ENCODE measurements around the gene SULT4A1. TPM values are rescaled to one million over a fixed set of nuclear protein-coding genes. Genes with fewer than 3 reads are reported as not detected.

SULT4A1 gene
- polyA plus RNA-seq, 1 of the 3 experiments (the other 2 are of a cell fraction) = 3.9 TPM

- Histone ChIP-seq H2AFZ (ENCODE audit: low read depth) (peak overlapping the region; percentile 27; the same call in 1 of the 2 replicates), H3K4me1 (ENCODE audit: control insufficient read depth in 1 of 2, insufficient read depth in 2 of 2, low read depth in 1 of 2, low read length in 1 of 2) (peaks cover 0 to 25% of the 10 kb centered on the region in 2 experiments; a peak in 2 of 4 replicates), H3K4me3 (ENCODE audit: low read depth in 2 of 2, low read length in 1 of 2) (no peak overlapping the region), H3K36me3 (replicated peaks in 1 of 2; ENCODE audit: control insufficient read depth in 1 of 2, insufficient read depth in 2 of 2, low read length in 1 of 2) (no peaks in the 10 kb centered on the region), H3K27ac (ENCODE audit: low read depth in 2 of 2, low read length in 1 of 2) (peak overlapping the region in 1 of 2 experiments; percentile 85; a peak in 2 of 4 replicates), H3K9me3 (no peaks in the 10 kb centered on the region), H3K27me3 (ENCODE audit: insufficient read depth) (no peaks in the 10 kb centered on the region; the same call in 1 of the 2 replicates), H3K4me2 (peak overlapping the region; percentile 51; the same call in 1 of the 2 replicates), H3F3A (replicated peaks; ENCODE audit: insufficient read depth) (peaks cover 9% of the 10 kb centered on the region), H3K9me2 (no peaks in the 10 kb centered on the region), H3K9ac (no peak overlapping the region), H4K20me1 (ENCODE audit: insufficient read depth) (no peaks in the 10 kb centered on the region), H3K79me2 (ENCODE audit: insufficient read depth) (no peaks in the 10 kb centered on the region)
- ChIA-PET CTCF (no interaction called here), POLR2A (no interaction called here)
- 21% methylated on average over 2 of the region's 5 CpGs for WGBS (ENCODE audit: low lambda C conversion rate)
- no peak for DNase-seq
- TF ChIP-seq RCOR1 (IDR thresholded peaks at IDR 0.05; ENCODE audit: low read length) (no peak), FOSL2 (IDR thresholded peaks at IDR 0.05; ENCODE audit: borderline replicate concordance, low read depth) (peak; percentile 86), MXI1 (IDR thresholded peaks at IDR 0.05; ENCODE audit: low read depth, low read length) (no peak), MEF2A (IDR thresholded peaks at IDR 0.05; ENCODE audit: borderline replicate concordance, low read depth) (no peak), SIN3A (IDR thresholded peaks at IDR 0.05; ENCODE audit: borderline replicate concordance, low read depth, low read length) (no peak), EP300 (IDR thresholded peaks at IDR 0.05; ENCODE audit: borderline replicate concordance in 1 of 2, low read depth in 1 of 2, low read length in 1 of 2) (peak in 1 of 2 experiments; percentile 36; a peak in 1 of 4 replicates), USF2 (IDR thresholded peaks at IDR 0.05; ENCODE audit: borderline replicate concordance, low read depth, low read length) (no peak), USF1 (IDR thresholded peaks at IDR 0.05; ENCODE audit: borderline replicate concordance, low read depth) (no peak), FOXM1 (IDR thresholded peaks at IDR 0.05; ENCODE audit: low read depth) (no peak), CTCF (IDR thresholded peaks at IDR 0.05) (no peak), TEAD4 (IDR thresholded peaks at IDR 0.05; ENCODE audit: borderline replicate concordance, insufficient read depth) (no peak), RAD21 (IDR thresholded peaks at IDR 0.05; ENCODE audit: low read length) (no peak), NRF1 (IDR thresholded peaks at IDR 0.05; ENCODE audit: low read depth, low read length) (no peak), GABPA (IDR thresholded peaks at IDR 0.05; ENCODE audit: low read depth) (no peak), EZH2phosphoT487 (IDR thresholded peaks at IDR 0.05; ENCODE audit: borderline replicate concordance, low read depth) (no peak), RFX5 (IDR thresholded peaks at IDR 0.05; ENCODE audit: low read length) (no peak), YY1 (IDR thresholded peaks at IDR 0.05; ENCODE audit: low read depth) (no peak), MAX (IDR thresholded peaks at IDR 0.05; ENCODE audit: low read depth) (peak; percentile 70), JUND (IDR thresholded peaks at IDR 0.05) (peak; percentile 90), CHD2 (IDR thresholded peaks at IDR 0.05; ENCODE audit: low read length, partially characterized antibody) (no peak), RXRA (IDR thresholded peaks at IDR 0.05; ENCODE audit: borderline replicate concordance, low read depth) (peak; percentile 49; the same call in 1 of the 2 replicates), TAF1 (IDR thresholded peaks at IDR 0.05; ENCODE audit: borderline replicate concordance, low read depth, low read length) (no peak), FOXJ3 (CRISPR knock-in tag; IDR thresholded peaks at IDR 0.05) (no peak), NFIC (IDR thresholded peaks at IDR 0.05; ENCODE audit: borderline replicate concordance) (0 out of 2 replicates have a peak, but pooled peaks have one; percentile 31), POLR2AphosphoS5 (IDR thresholded peaks at IDR 0.05; ENCODE audit: low read depth, low read length) (no peak), GATA2 (CRISPR knock-in tag; IDR thresholded peaks at IDR 0.05) (no peak), PBX3 (IDR thresholded peaks at IDR 0.05) (peak; percentile 32; the same call in 1 of the 2 replicates), TCF12 (IDR thresholded peaks at IDR 0.05) (peak; percentile 62)
Observed at GRCh38 chr22:43901976-43902643, 39.8 kb upstream of the SULT4A1 start.

Data from SK-N-SH (cell line).